Sigmoid colon (tissue), 7 donors: ENCODE data around the gene MAGIX. TPM values are rescaled to one million over a fixed set of nuclear protein-coding genes. Genes with fewer than 3 reads are reported as not detected.
A peak's percentile ranks its signal among the peaks of the same experiment; 100 is the strongest.

Experiments
- DNase-seq: peaks from one replicate; pipeline ENCODE4 v3.0.0-alpha.2; 2019
- H3K27ac ChIP-seq, 4 donors: fragments of 200-600 bp; sonication (generic); one replicate each; pipeline ENCODE4 v1.5.1; 2016 to 2019; ENCODE audit warnings: mild to moderate bottlenecking in 1 of 4
- H3K27me3 ChIP-seq, 3 donors: fragments of 200-600 bp; sonication (generic); one replicate each; pipeline ENCODE4 v1.5.1; 2019; ENCODE audit warnings: mild to moderate bottlenecking in 1 of 3
- H3K36me3 ChIP-seq, 4 donors: fragments of 200-600 bp; sonication (generic); one replicate each; pipeline ENCODE4 v1.5.1; 2016 to 2019
- H3K4me1 ChIP-seq, 4 donors: fragments of 200-600 bp; sonication (generic); one replicate each; pipeline ENCODE4 v1.5.1; 2017 to 2019
- H3K4me3 ChIP-seq, 4 donors: fragments of 200-600 bp; sonication (generic); one replicate each; pipeline ENCODE4 v1.5.1; 2017 to 2019; ENCODE audit warnings: mild to moderate bottlenecking in 2 of 4, moderate library complexity in 1 of 4
- H3K9me3 ChIP-seq, 4 donors: fragments of 200-600 bp in 3 of 4; sonication (generic) in 3 of 4; one replicate each; pipeline versions ENCODE4 v1.5.1 to v1.6.1; 2013 to 2019
- CTCF ChIP-seq, 4 experiments: fragments of 450-650 bp in 3 of 4; fragments of 200-600 bp in 1 of 4; IDR thresholded peaks; one replicate each; pipeline ENCODE4 v1.5.1; 2016 to 2019; ENCODE audit warnings: antibody characterized with exemption in 4 of 4, mild to moderate bottlenecking in 3 of 4, moderate library complexity in 2 of 4
- EP300 ChIP-seq, 4 donors: sonication (generic); formaldehyde crosslinking; IDR thresholded peaks; one replicate each; pipeline ENCODE4 v1.6.1; 2017; ENCODE audit warnings: antibody characterized with exemption in 4 of 4
- POLR2A ChIP-seq, 2 donors: fragments of 450-650 bp; IDR thresholded peaks; one replicate each; pipeline ENCODE4 v1.6.1; 2016; ENCODE audit warnings: antibody characterized with exemption in 2 of 2, mild to moderate bottlenecking in 2 of 2, moderate library complexity in 2 of 2
- POLR2AphosphoS5 ChIP-seq, 4 donors: sonication (generic); formaldehyde crosslinking; IDR thresholded peaks; one replicate each; pipeline ENCODE4 v1.6.1; 2017; ENCODE audit warnings: antibody characterized with exemption in 4 of 4
- WGBS, 2 donors: extraction: QIAGEN DNeasy Blood & Tissue Kit; methylation state at CpG; one replicate each; pipeline ENCODE4 v1.1.7; 2013; 5-methylcytosine and 5-hydroxymethylcytosine counted together
- intact Hi-C: fragments of 100-400 bp; cut with DNase I; formaldehyde crosslinking; loops from one replicate; pipeline ENCODE4 v1.15.1; 2023
- polyA plus RNA-seq, 3 donors: library from polyadenylated mRNA; stranded (reverse); fragments of 200-250 nt; gene quantifications; one replicate each; pipeline ENCODE4 v1.2.3, GENCODE V29; 2013
- total RNA-seq, 4 donors: library from RNA; depleted of rRNA; stranded (reverse); fragments of >200 nt; gene quantifications; one replicate each; pipeline ENCODE4 v1.1.0, GENCODE V29; 2016
- donor health status: healthy with polysubstance abuse.
- donor health status: Bipolar disorder and iron deficiency.
- donor health status: healthy.

The MAGIX gene
- total and polyA plus RNA-seq, 7 donors = 1.4 to 24.0 (median 3.1) TPM

GRCh38 chrX:49177338-49177833 is 14.8 kb downstream of the MAGIX start:
- Histone ChIP-seq H3K27me3 (no peaks in the 10 kb centered on the region), H3K4me3 (no peak overlapping the region), H3K36me3 (peaks cover 0 to 21% (median 5%) of the 10 kb centered on the region in 4 donors), H3K27ac (peak overlapping the region; percentile 46 to 68 (median 58)), H3K4me1 (peaks cover 0 to 20% (median 5%) of the 10 kb centered on the region in 4 donors), H3K9me3 (no peaks in the 10 kb centered on the region)
- intact Hi-C loops = no loop called here
- peak; percentile 63 for DNase-seq
- TF ChIP-seq POLR2A (IDR thresholded peaks at IDR 0.05) (no peak), CTCF (IDR thresholded peaks at IDR 0.05) (no peak), POLR2AphosphoS5 (IDR thresholded peaks at IDR 0.05) (no peak), EP300 (IDR thresholded peaks at IDR 0.05) (no peak)
- 32 to 80% methylated on average over 4 of the region's 4 CpGs for whole genome bisulfite sequencing, 2 donors

GRCh38 chrX:49177873-49178480 is 15.4 kb downstream of the MAGIX start:
- WGBS, 2 donors = 95% methylated on average over 23 of the region's 23 CpGs
- peak; percentile 66 for DNase-seq
- Histone ChIP-seq H3K4me1 (peaks cover 0 to 17% (median 5%) of the 10 kb centered on the region in 4 donors), H3K9me3 (no peaks in the 10 kb centered on the region), H3K4me3 (no peak overlapping the region), H3K27me3 (no peaks in the 10 kb centered on the region), H3K36me3 (peaks cover 0 to 22% (median 5%) of the 10 kb centered on the region in 4 donors), H3K27ac (peak overlapping the region in 2 of 4 donors; percentile 54 to 61)
- TF ChIP-seq CTCF (IDR thresholded peaks at IDR 0.05) (no peak), EP300 (IDR thresholded peaks at IDR 0.05) (no peak), POLR2A (IDR thresholded peaks at IDR 0.05) (no peak), POLR2AphosphoS5 (IDR thresholded peaks at IDR 0.05) (no peak)
- intact Hi-C loops = no loop called here

GRCh38 chrX:49178537-49178936 is 16.0 kb downstream of the MAGIX start:
- H3K4me3 ChIP-seq = no peak overlapping the region
- no peak overlapping the region for H3K27ac ChIP-seq
- H3K27me3 ChIP-seq = no peaks in the 10 kb centered on the region
- intact Hi-C loops = no loop called here
- WGBS, 2 donors = 97% methylated on average over 3 of the region's 3 CpGs
- no peaks in the 10 kb centered on the region for H3K9me3 ChIP-seq
- TF ChIP-seq EP300 (IDR thresholded peaks at IDR 0.05) (no peak), CTCF (IDR thresholded peaks at IDR 0.05) (no peak), POLR2AphosphoS5 (IDR thresholded peaks at IDR 0.05) (no peak), POLR2A (IDR thresholded peaks at IDR 0.05) (no peak)
- peaks cover 0 to 12% (median 5%) of the 10 kb centered on the region in 4 donors for H3K4me1 ChIP-seq
- peak; percentile 62 for DNase-seq
- H3K36me3 ChIP-seq = peaks cover 0 to 26% (median 5%) of the 10 kb centered on the region in 4 donors

- TF ChIP-seq POLR2A (IDR thresholded peaks at IDR 0.05) (no peak), POLR2AphosphoS5 (IDR thresholded peaks at IDR 0.05) (no peak), CTCF (IDR thresholded peaks at IDR 0.05) (no peak)
- Histone ChIP-seq H3K27ac (no peak overlapping the region), H3K4me3 (no peak overlapping the region), H3K36me3 (peaks cover 0 to 26% (median 3%) of the 10 kb centered on the region in 4 donors), H3K27me3 (no peaks in the 10 kb centered on the region), H3K9me3 (no peaks in the 10 kb centered on the region), H3K4me1 (peaks cover 0 to 17% (median 11%) of the 10 kb centered on the region in 4 donors)
- 91 to 93% methylated on average over 2 of the region's 2 CpGs for WGBS, 2 donors
- intact Hi-C loops = no loop called here
- no peak for DNase-seq
Measured at GRCh38 chrX:49179358-49179757, 16.8 kb downstream of the MAGIX start.
